Neural cell (in vitro differentiated cells): Measurements from ENCODE around the gene INO80. TPM values are rescaled to one million over a fixed set of nuclear protein-coding genes. Genes with fewer than 3 reads are reported as not detected.

ENCODE experiments used
- H2AFZ ChIP-seq: fragments of 200-600, 300-800 bp; sonication (generic), shearing (Covaris generic); 2 replicates; pipeline ENCODE4 v1.6.0; 2014; ENCODE audit warnings: low read depth, mild to moderate bottlenecking, antibody characterized with exemption, low read length, moderate library complexity
- H3F3A ChIP-seq: fragments of 200-600 bp; shearing (Covaris generic); 2 replicates; pipeline ENCODE4 v1.6.1; 2016; ENCODE audit warnings: mild to moderate bottlenecking, moderate library complexity, mixed read lengths, antibody characterized with exemption, low read length; ENCODE audit not compliant: insufficient read depth, poor library complexity, severe bottlenecking
- H3K27ac ChIP-seq: fragments of 200-600, 300-800 bp; sonication (generic), shearing (Covaris generic); 2 replicates; pipeline ENCODE4 v1.5.1; 2014; ENCODE audit warnings: mild to moderate bottlenecking, low read length, moderate library complexity
- H3K27me3 ChIP-seq: fragments of 300-800, 200-600 bp; sonication (generic), shearing (Covaris generic); 2 replicates; pipeline ENCODE4 v1.6.0; 2014; ENCODE audit warnings: mild to moderate bottlenecking, low read depth, low read length, moderate library complexity; ENCODE audit not compliant: insufficient read depth
- H3K36me3 ChIP-seq: fragments of 300-800, 200-600 bp; sonication (generic), shearing (Covaris generic); 2 replicates; pipeline ENCODE4 v1.5.1; 2014; ENCODE audit warnings: mild to moderate bottlenecking, antibody characterized with exemption, low read length, moderate library complexity; ENCODE audit not compliant: insufficient read depth
- H3K4me2 ChIP-seq: fragments of 300-800, 200-600 bp; sonication (generic), shearing (Covaris generic); 2 replicates; pipeline ENCODE4 v1.6.0; 2014; ENCODE audit warnings: mild to moderate bottlenecking, low read length
- H3K4me3 ChIP-seq: fragments of 300-800, 200-600 bp; sonication (generic), shearing (Covaris generic); 2 replicates; pipeline ENCODE4 v1.5.1; 2014; ENCODE audit warnings: mild to moderate bottlenecking, low read length, moderate library complexity
- H3K79me2 ChIP-seq: fragments of 200-600 bp; shearing (Covaris generic); replicated peaks from 2 replicates; pipeline ENCODE4 v1.6.0; 2014; ENCODE audit warnings: mild to moderate bottlenecking, low read length, moderate library complexity; ENCODE audit not compliant: insufficient read depth
- H3K9ac ChIP-seq: fragments of 300-800, 200-600 bp; sonication (generic), shearing (Covaris generic); 2 replicates; pipeline ENCODE4 v1.6.1; 2016; ENCODE audit warnings: mild to moderate bottlenecking, low read length, mixed read lengths
- H3K9me2 ChIP-seq: fragments of 200-600 bp; shearing (Covaris generic); 2 replicates; pipeline ENCODE4 v1.6.1; 2016; ENCODE audit warnings: mild to moderate bottlenecking, low read length, mixed read lengths; ENCODE audit not compliant: insufficient read depth
- H3K9me3 ChIP-seq: fragments of 200-600, 300-800 bp; sonication (generic), shearing (Covaris generic); 2 replicates; pipeline ENCODE4 v1.6.1; 2016; ENCODE audit warnings: mild to moderate bottlenecking, mixed run types, low read length, moderate library complexity, mixed read lengths
- H4K20me1 ChIP-seq: fragments of 200-600 bp; shearing (Covaris generic); 2 replicates; pipeline ENCODE4 v1.6.1; 2016; ENCODE audit warnings: mild to moderate bottlenecking, mixed run types; ENCODE audit not compliant: insufficient read depth
- EP300 ChIP-seq: fragments of 450-650 bp; conservative IDR thresholded peaks from 2 replicates; pipeline ENCODE4 v1.6.1; 2014; ENCODE audit warnings: antibody characterized with exemption, mild to moderate bottlenecking, moderate library complexity; ENCODE audit not compliant: poor library complexity, severe bottlenecking
- EZH2 ChIP-seq: fragments of 200-600, 300-800 bp; shearing (Covaris generic), sonication (generic); IDR thresholded peaks from 2 replicates; pipeline ENCODE4 v1.6.1; 2014; ENCODE audit warnings: antibody characterized with exemption, low read length, borderline replicate concordance, mild to moderate bottlenecking; ENCODE audit not compliant: insufficient read depth, poor library complexity, severe bottlenecking
- MXI1 ChIP-seq: fragments of 450-650 bp; conservative IDR thresholded peaks from 2 replicates; pipeline ENCODE4 v1.6.1; 2014; ENCODE audit warnings: antibody characterized with exemption, mild to moderate bottlenecking; ENCODE audit not compliant: poor library complexity, severe bottlenecking
- POLR2AphosphoS5 ChIP-seq: IDR thresholded peaks from 2 replicates; pipeline ENCODE4 v1.6.1; 2012
- RAD21 ChIP-seq: fragments of 450-650 bp; conservative IDR thresholded peaks from 2 replicates; pipeline ENCODE4 v1.6.1; 2014; ENCODE audit warnings: antibody characterized with exemption, mild to moderate bottlenecking, moderate library complexity
- SMC3 ChIP-seq: fragments of 450-650 bp; conservative IDR thresholded peaks from 2 replicates; pipeline ENCODE4 v1.6.1; 2014; ENCODE audit warnings: antibody characterized with exemption, mild to moderate bottlenecking, moderate library complexity; ENCODE audit not compliant: poor library complexity
- TAF1 ChIP-seq: IDR thresholded peaks from 2 replicates; pipeline ENCODE4 v1.6.1; 2012; ENCODE audit warnings: low read depth
- polyA plus RNA-seq: library from polyadenylated mRNA; depleted of rRNA; stranded (reverse); fragments of >200 nt; gene quantifications from 2 replicates; pipeline ENCODE4 v1.2.3, GENCODE V29; 2014
- TF ChIP-seq, protein P1 (sequence below): fragments of 450-650 bp; IDR thresholded peaks from 2 replicates; pipeline ENCODE4 v1.5.1; 2014; ENCODE audit warnings: antibody characterized with exemption, mild to moderate bottlenecking, moderate library complexity; ENCODE audit not compliant: poor library complexity, severe bottlenecking
- TF ChIP-seq, protein P2 (sequence below): IDR thresholded peaks from 2 replicates; pipeline ENCODE4 v1.6.1; 2012; ENCODE audit warnings: borderline replicate concordance

The INO80 gene
- polyA plus RNA-seq, 1 donor from 2014 or later = 8.4 TPM

DNA sequence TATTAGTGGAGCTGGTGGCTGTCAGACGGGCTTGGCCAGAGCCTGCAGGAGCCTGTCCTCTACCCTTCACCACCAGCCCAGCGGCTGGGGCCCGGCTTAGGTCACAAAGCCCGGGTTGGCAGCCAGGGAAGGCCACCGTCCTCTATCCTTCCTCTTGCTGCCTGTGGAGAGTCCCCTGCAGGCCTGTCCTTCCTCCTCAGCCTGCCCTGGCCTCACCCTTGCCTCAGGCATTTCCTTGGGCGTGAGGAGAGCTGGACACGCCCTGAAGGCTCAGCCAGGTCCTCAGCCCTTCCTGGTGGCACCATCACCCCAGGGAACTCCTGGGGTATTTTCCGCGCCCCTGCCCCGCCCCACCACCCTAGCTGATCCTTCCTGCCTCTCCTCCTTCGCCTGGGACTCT is 155.2 kb downstream of the INO80 start:
- H4K20me1 ChIP-seq = no peaks in the 10 kb centered on the region
- no peaks in the 10 kb centered on the region for H3K9me3 ChIP-seq
- H3K36me3 ChIP-seq = no peaks in the 10 kb centered on the region
- H3K79me2 ChIP-seq = no peaks in the 10 kb centered on the region
- H3K27ac ChIP-seq = no peak overlapping the region
- no peak for TF ChIP-seq TAF1
- TF ChIP-seq MXI1 = no peak
- no peak overlapping the region for H2AFZ ChIP-seq
- no peak overlapping the region for H3K4me3 ChIP-seq
- H3K9ac ChIP-seq = no peak overlapping the region
- no peak overlapping the region for H3K4me2 ChIP-seq
- H3K27me3 ChIP-seq = no peaks in the 10 kb centered on the region
- no peaks in the 10 kb centered on the region for H3F3A ChIP-seq
- H3K9me2 ChIP-seq = no peaks in the 10 kb centered on the region

DNA sequence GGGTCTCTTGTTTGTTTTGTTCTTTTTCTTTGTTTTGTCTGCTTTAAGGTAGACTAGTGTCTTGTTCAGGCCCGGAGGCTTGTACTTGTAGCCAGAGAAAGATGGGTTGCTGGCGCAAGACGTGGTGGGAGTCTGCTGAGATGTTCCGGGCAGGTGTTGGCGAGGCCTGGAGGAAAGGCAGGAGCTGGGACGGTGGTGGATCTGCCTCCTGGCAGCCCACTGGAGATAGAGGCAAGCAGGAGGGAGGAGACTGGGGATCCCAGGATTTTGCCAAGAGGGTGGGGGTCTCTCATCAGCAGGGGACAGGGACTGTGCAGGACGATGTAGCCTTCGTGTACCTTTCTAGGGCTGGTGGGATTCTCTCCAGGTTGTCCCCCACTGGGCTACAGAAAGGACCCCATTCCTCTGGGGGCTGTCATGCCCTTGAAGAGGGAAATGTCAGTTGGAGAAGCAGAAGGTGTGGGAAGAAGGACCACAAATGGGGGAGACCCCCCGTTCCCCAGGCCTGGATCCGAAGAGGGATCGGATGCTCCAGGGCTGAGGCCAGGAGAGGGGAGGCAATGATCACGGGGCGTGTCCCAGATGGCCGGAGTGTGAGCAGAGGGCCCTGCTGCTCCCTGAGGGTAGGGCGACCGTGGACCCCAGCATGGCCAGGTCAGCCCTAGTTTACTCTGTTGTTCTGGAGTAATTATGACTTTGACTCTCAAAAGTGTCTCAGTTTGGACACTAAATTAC is 155.8 kb downstream of the INO80 start:
- Histone ChIP-seq H3K4me3 (no peak overlapping the region), H3K9me2 (no peaks in the 10 kb centered on the region), H3K4me2 (no peak overlapping the region), H3F3A (no peaks in the 10 kb centered on the region), H2AFZ (no peak overlapping the region), H3K9me3 (no peaks in the 10 kb centered on the region), H3K79me2 (no peaks in the 10 kb centered on the region), H3K36me3 (no peaks in the 10 kb centered on the region), H3K9ac (no peak overlapping the region), H3K27ac (no peak overlapping the region), H4K20me1 (no peaks in the 10 kb centered on the region), H3K27me3 (no peaks in the 10 kb centered on the region)
- TF ChIP-seq SMC3 (no peak), POLR2AphosphoS5 (no peak), TAF1 (no peak), MXI1 (no peak), RAD21 (no peak), EZH2 (no peak), EP300 (no peak)
- TF ChIP-seq, protein P1, sequence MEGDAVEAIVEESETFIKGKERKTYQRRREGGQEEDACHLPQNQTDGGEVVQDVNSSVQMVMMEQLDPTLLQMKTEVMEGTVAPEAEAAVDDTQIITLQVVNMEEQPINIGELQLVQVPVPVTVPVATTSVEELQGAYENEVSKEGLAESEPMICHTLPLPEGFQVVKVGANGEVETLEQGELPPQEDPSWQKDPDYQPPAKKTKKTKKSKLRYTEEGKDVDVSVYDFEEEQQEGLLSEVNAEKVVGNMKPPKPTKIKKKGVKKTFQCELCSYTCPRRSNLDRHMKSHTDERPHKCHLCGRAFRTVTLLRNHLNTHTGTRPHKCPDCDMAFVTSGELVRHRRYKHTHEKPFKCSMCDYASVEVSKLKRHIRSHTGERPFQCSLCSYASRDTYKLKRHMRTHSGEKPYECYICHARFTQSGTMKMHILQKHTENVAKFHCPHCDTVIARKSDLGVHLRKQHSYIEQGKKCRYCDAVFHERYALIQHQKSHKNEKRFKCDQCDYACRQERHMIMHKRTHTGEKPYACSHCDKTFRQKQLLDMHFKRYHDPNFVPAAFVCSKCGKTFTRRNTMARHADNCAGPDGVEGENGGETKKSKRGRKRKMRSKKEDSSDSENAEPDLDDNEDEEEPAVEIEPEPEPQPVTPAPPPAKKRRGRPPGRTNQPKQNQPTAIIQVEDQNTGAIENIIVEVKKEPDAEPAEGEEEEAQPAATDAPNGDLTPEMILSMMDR = no peak
- TF ChIP-seq, protein P2, sequence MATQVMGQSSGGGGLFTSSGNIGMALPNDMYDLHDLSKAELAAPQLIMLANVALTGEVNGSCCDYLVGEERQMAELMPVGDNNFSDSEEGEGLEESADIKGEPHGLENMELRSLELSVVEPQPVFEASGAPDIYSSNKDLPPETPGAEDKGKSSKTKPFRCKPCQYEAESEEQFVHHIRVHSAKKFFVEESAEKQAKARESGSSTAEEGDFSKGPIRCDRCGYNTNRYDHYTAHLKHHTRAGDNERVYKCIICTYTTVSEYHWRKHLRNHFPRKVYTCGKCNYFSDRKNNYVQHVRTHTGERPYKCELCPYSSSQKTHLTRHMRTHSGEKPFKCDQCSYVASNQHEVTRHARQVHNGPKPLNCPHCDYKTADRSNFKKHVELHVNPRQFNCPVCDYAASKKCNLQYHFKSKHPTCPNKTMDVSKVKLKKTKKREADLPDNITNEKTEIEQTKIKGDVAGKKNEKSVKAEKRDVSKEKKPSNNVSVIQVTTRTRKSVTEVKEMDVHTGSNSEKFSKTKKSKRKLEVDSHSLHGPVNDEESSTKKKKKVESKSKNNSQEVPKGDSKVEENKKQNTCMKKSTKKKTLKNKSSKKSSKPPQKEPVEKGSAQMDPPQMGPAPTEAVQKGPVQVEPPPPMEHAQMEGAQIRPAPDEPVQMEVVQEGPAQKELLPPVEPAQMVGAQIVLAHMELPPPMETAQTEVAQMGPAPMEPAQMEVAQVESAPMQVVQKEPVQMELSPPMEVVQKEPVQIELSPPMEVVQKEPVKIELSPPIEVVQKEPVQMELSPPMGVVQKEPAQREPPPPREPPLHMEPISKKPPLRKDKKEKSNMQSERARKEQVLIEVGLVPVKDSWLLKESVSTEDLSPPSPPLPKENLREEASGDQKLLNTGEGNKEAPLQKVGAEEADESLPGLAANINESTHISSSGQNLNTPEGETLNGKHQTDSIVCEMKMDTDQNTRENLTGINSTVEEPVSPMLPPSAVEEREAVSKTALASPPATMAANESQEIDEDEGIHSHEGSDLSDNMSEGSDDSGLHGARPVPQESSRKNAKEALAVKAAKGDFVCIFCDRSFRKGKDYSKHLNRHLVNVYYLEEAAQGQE = no peak
